ENCODE data around the gene SPEG.

The SPEG gene

GRCh38 chr2:219543596-219544358 lies 109.1 kb downstream of the SPEG start, which contains the start of the genes CHPF and TMEM198:
Gene CHPF (minus strand): TSS chr2:219543809. CDS start chr2:219543538, 271 bp downstream.
Gene TMEM198 (plus strand): TSS chr2:219544028. CDS start chr2:219544728, 700 bp downstream.
- H3K27ac ChIP-seq (ENCODE audit: low read length), result peak within 1 kb of the TSS; percentile 74
- peak within 1 kb of the TSS; percentile 60 to 78 for H3K4me3 ChIP-seq (ENCODE audit: low read depth in 1 of 2, low read length in 2 of 2)
- H3K36me3 ChIP-seq (ENCODE audit: control insufficient read depth in 1 of 2, insufficient read depth in 2 of 2, low read length in 2 of 2), result peaks cover 9 to 10% of the 10 kb centered on the region in 2 donors
- H3K4me1 ChIP-seq (ENCODE audit: control insufficient read depth in 1 of 2, insufficient read depth in 2 of 2, low read length in 2 of 2), result peaks cover 0 to 25% of the 10 kb centered on the region in 2 donors
- no peaks in the 10 kb centered on the region for H3K27me3 ChIP-seq (ENCODE audit: low read depth, low read length)
- no peaks in the 10 kb centered on the region for H3K9me3 ChIP-seq (ENCODE audit: control insufficient read depth in 1 of 2, low read length in 2 of 2)

- Histone ChIP-seq H3K27me3 (ENCODE audit: low read depth, low read length) (no peaks in the 10 kb centered on the region), H3K9me3 (ENCODE audit: control insufficient read depth in 1 of 2, low read length in 2 of 2) (no peaks in the 10 kb centered on the region), H3K4me1 (ENCODE audit: control insufficient read depth in 1 of 2, insufficient read depth in 2 of 2, low read length in 2 of 2) (peaks cover 0 to 25% of the 10 kb centered on the region in 2 donors), H3K4me3 (ENCODE audit: low read depth in 1 of 2, low read length in 2 of 2) (peak overlapping the region; percentile 52 to 78), H3K27ac (ENCODE audit: low read length) (no peak overlapping the region), H3K36me3 (ENCODE audit: control insufficient read depth in 1 of 2, insufficient read depth in 2 of 2, low read length in 2 of 2) (peaks cover 7 to 9% of the 10 kb centered on the region in 2 donors)
Measured at GRCh38 chr2:219544567-219544966, 109.9 kb downstream of the SPEG start.

GRCh38 chr2:219545295-219545942 lies 110.8 kb downstream of the SPEG start:
- no peak overlapping the region for H3K4me3 ChIP-seq (ENCODE audit: low read depth in 1 of 2, low read length in 2 of 2)
- H3K36me3 ChIP-seq (ENCODE audit: control insufficient read depth in 1 of 2, insufficient read depth in 2 of 2, low read length in 2 of 2), result peaks cover 0 to 8% of the 10 kb centered on the region in 2 donors
- H3K27ac ChIP-seq (ENCODE audit: low read length), result no peak overlapping the region
- H3K27me3 ChIP-seq (ENCODE audit: low read depth, low read length), result no peaks in the 10 kb centered on the region
- H3K4me1 ChIP-seq (ENCODE audit: control insufficient read depth in 1 of 2, insufficient read depth in 2 of 2, low read length in 2 of 2), result peaks cover 0 to 25% of the 10 kb centered on the region in 2 donors
- no peaks in the 10 kb centered on the region for H3K9me3 ChIP-seq (ENCODE audit: control insufficient read depth in 1 of 2, low read length in 2 of 2)

GRCh38 chr2:219545943-219546352 lies 111.3 kb downstream of the SPEG start:
- Histone ChIP-seq H3K9me3 (ENCODE audit: control insufficient read depth in 1 of 2, low read length in 2 of 2) (no peaks in the 10 kb centered on the region), H3K4me3 (ENCODE audit: low read depth in 1 of 2, low read length in 2 of 2) (no peak overlapping the region), H3K27me3 (ENCODE audit: low read depth, low read length) (no peaks in the 10 kb centered on the region), H3K36me3 (ENCODE audit: control insufficient read depth in 1 of 2, insufficient read depth in 2 of 2, low read length in 2 of 2) (peaks cover 0 to 2% of the 10 kb centered on the region in 2 donors), H3K27ac (ENCODE audit: low read length) (no peak overlapping the region), H3K4me1 (ENCODE audit: control insufficient read depth in 1 of 2, insufficient read depth in 2 of 2, low read length in 2 of 2) (peaks cover 0 to 25% of the 10 kb centered on the region in 2 donors)

- Histone ChIP-seq H3K27ac (ENCODE audit: low read length) (no peak overlapping the region), H3K9me3 (ENCODE audit: control insufficient read depth in 1 of 2, low read length in 2 of 2) (no peaks in the 10 kb centered on the region), H3K36me3 (ENCODE audit: control insufficient read depth in 1 of 2, insufficient read depth in 2 of 2, low read length in 2 of 2) (no peaks in the 10 kb centered on the region), H3K27me3 (ENCODE audit: low read depth, low read length) (no peaks in the 10 kb centered on the region), H3K4me3 (ENCODE audit: low read depth in 1 of 2, low read length in 2 of 2) (no peak overlapping the region), H3K4me1 (ENCODE audit: control insufficient read depth in 1 of 2, insufficient read depth in 2 of 2, low read length in 2 of 2) (peaks cover 0 to 24% of the 10 kb centered on the region in 2 donors)
Measured at GRCh38 chr2:219547621-219548020, 113.0 kb downstream of the SPEG start.
